Mesothelial cell of epicardium (in vitro differentiated cells): Measurements from ENCODE around the gene TDRKH. TPM values are rescaled to one million over a fixed set of nuclear protein-coding genes. Genes with fewer than 3 reads are reported as not detected.
"Not testable (repeated sequence)": the region's sequence is repeated elsewhere in the genome, so short reads cannot be mapped to it uniquely, and the experiment has no call there.

Experiments
- DNase-seq, 2 experiments: peaks; one replicate each; pipeline ENCODE4 v3.0.0; 2021; ENCODE audit warnings: low spot score in 2 of 2; ENCODE audit not compliant: unreplicated experiment in 2 of 2
- H3K27ac Mint-ChIP-seq: 2 replicates; pipeline ENCODE4 v1.8.0; 2021; ENCODE audit warnings: mixed read lengths
- H3K27me3 Mint-ChIP-seq: 2 replicates; pipeline ENCODE4 v1.8.0; 2021; ENCODE audit warnings: low read depth, mixed read lengths
- H3K36me3 Mint-ChIP-seq: 2 replicates; pipeline ENCODE4 v1.8.0; 2021; ENCODE audit warnings: mixed read lengths
- H3K4me1 Mint-ChIP-seq: 2 replicates; pipeline ENCODE4 v1.8.0; 2021; ENCODE audit warnings: mixed read lengths
- H3K4me3 Mint-ChIP-seq: 2 replicates; pipeline ENCODE4 v1.8.0; 2021; ENCODE audit warnings: mild to moderate bottlenecking, moderate library complexity, mixed read lengths
- H3K9me3 Mint-ChIP-seq: 2 replicates; pipeline ENCODE4 v1.8.0; 2021; ENCODE audit warnings: mixed read lengths
- total RNA-seq: library from RNA; stranded (reverse); gene quantifications from 3 replicates; pipeline ENCODE4 v1.2.1, GENCODE V29; 2021
- TF ChIP-seq, protein P1 (sequence below): fragments of 200-600 bp; sonication (generic); IDR thresholded peaks from one replicate; pipeline ENCODE4 v1.5.0; 2021; ENCODE audit warnings: antibody characterized with exemption; ENCODE audit not compliant: unreplicated experiment

TDRKH gene
- total RNA-seq, 1 donor from 2014 or later = 9.9 TPM

DNA sequence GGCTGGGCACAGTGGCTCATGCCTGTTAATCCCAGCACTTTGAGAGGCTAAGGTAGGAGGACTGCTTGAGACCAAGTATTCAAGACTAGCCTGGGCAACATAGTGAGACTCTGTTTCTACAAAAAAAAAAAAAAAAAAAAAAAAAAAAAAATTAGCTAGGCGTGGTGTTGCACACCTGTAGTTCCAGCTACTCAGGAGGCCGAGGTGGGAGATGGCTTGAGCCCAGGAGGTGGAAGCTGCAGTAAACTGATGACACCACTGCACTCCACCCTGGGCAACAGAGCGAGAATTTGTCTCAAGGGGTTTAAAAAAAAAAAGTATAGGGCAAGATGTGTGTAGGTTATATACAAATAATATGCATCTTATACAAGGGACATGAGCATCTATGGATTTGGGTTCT lies 2.6 kb downstream of the TDRKH start:
- Mint-ChIP-seq H3K9me3 (no peaks in the 10 kb centered on the region), H3K27ac (no peak overlapping the region), H3K4me3 (no peak overlapping the region), H3K27me3 (peaks cover 6% of the 10 kb centered on the region), H3K4me1 (peaks cover 15% of the 10 kb centered on the region), H3K36me3 (no peaks in the 10 kb centered on the region)
- TF ChIP-seq, protein P1, sequence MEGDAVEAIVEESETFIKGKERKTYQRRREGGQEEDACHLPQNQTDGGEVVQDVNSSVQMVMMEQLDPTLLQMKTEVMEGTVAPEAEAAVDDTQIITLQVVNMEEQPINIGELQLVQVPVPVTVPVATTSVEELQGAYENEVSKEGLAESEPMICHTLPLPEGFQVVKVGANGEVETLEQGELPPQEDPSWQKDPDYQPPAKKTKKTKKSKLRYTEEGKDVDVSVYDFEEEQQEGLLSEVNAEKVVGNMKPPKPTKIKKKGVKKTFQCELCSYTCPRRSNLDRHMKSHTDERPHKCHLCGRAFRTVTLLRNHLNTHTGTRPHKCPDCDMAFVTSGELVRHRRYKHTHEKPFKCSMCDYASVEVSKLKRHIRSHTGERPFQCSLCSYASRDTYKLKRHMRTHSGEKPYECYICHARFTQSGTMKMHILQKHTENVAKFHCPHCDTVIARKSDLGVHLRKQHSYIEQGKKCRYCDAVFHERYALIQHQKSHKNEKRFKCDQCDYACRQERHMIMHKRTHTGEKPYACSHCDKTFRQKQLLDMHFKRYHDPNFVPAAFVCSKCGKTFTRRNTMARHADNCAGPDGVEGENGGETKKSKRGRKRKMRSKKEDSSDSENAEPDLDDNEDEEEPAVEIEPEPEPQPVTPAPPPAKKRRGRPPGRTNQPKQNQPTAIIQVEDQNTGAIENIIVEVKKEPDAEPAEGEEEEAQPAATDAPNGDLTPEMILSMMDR = no peak
- DNase-seq = no peak

DNA sequence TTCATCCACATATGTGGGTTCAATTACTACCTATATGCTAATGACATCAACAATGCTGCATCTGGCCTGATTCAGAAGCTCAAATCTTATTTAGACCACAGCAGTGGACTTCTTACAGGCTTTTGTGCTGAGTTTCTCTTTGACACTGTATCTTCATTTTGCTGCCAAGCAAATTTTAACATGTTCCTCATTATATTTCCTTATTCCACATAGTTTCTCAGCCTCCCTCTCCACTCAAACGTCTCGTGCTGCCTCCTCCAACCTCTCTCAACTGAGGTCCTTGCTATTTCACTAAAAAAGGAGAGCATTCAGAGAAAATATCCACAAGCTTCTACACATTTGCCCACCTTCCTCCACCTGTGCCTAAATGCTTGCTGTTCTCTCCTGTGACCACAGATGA lies 6.5 kb downstream of the TDRKH start:
- peaks cover 5% of the 10 kb centered on the region for H3K36me3 Mint-ChIP-seq
- no peaks in the 10 kb centered on the region for H3K27me3 Mint-ChIP-seq
- TF ChIP-seq, protein P1 = no peak
- H3K27ac Mint-ChIP-seq = no peak overlapping the region
- DNase-seq = no peak
- no peak overlapping the region for H3K4me3 Mint-ChIP-seq
- no peaks in the 10 kb centered on the region for H3K4me1 Mint-ChIP-seq
- H3K9me3 Mint-ChIP-seq = no peaks in the 10 kb centered on the region

DNA sequence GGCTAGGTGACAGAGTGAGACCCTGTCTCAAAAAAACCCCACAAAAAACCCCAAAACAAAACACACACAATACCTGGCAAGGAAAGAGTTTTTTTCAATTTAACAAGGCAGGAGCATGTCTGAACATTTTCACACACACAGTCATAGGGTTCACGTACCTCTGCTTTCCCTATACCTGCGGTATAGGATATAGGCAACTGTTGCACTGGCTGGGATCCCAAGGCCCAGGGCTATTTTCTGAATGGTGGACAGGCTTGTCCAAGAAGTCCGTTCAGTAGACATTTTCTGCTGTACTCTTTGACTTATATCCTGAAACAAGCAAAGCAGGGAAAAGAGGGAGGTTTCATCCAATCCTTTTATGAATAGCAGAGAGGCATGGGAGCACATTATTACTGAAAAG lies 7.6 kb downstream of the TDRKH start:
- H3K4me1 Mint-ChIP-seq = no peaks in the 10 kb centered on the region
- H3K4me3 Mint-ChIP-seq = no peak overlapping the region
- H3K27me3 Mint-ChIP-seq = no peaks in the 10 kb centered on the region
- DNase-seq = no peak
- no peaks in the 10 kb centered on the region for H3K9me3 Mint-ChIP-seq
- H3K36me3 Mint-ChIP-seq = peaks cover 11% of the 10 kb centered on the region
- TF ChIP-seq, protein P1 = no peak
- no peak overlapping the region for H3K27ac Mint-ChIP-seq

DNA sequence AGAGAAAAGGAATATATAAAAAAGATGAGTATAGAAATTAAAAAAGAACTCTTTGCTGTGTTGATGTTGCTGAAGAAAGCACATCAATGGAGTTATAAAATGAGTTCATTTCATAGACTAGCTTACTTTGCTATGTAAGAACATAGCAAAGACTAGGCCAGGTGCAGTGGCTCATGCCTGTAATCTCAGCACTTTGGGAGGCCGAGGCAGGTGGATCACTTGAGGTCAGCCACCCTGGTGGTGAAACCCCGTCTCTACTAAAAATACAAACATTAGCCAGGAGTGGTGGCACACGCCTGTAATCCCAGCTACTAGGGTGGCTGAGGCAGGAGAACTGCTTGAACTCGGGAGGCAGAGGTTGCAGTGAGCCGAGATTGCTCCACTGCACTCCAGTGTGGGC lies 8.3 kb downstream of the TDRKH start:
- H3K9me3 Mint-ChIP-seq, DNase-seq, H3K4me1 Mint-ChIP-seq, H3K4me3 Mint-ChIP-seq, H3K27me3 Mint-ChIP-seq, H3K27ac Mint-ChIP-seq: not testable (repeated sequence)
- peaks cover 11% of the 10 kb centered on the region for H3K36me3 Mint-ChIP-seq

DNA sequence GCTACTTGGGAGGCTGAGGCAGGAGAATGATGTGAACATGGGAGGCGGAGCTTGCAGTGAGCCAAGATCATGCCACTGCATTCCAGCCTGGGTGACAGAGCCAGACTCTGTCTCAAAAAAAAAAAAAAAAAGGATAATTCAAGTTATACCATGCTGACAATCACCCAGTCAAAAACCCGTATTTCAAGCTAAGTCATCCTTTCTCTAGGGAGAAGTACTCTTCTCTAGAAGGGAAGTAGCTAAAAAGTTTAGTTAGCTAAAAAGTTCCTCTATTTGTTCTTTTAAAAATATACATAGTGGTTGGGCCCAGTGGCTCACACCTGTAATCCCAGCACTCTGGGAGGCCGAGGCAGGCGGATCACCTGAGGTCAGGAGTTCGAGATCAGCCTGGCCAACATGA lies 9.6 kb downstream of the TDRKH start:
- not testable (repeated sequence) for H3K4me1 Mint-ChIP-seq, H3K4me3 Mint-ChIP-seq, DNase-seq, H3K9me3 Mint-ChIP-seq, H3K27ac Mint-ChIP-seq, H3K27me3 Mint-ChIP-seq
- H3K36me3 Mint-ChIP-seq = peaks cover 17% of the 10 kb centered on the region

DNA sequence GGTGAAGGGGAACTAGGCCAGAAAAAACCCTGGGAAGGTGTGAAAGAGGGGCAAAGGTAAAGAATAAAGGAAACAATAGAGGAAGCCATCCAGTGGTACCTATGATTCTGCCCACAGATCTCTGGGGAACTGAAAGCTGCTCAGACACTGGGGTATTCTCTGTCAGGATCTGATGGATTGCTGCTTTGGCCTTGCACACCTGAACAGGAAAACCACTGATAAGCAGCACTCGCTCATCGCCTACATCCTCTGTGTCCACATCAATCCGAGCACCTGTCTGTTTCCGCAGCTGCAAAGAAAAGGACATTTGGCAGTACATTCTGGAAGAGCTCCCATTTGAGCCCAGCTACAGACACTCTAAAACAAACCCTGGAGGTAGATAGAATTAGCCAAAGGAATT lies 10.4 kb downstream of the TDRKH start:
- Mint-ChIP-seq H3K9me3 (no peaks in the 10 kb centered on the region), H3K27me3 (no peaks in the 10 kb centered on the region), H3K4me1 (no peaks in the 10 kb centered on the region), H3K36me3 (peaks cover 17% of the 10 kb centered on the region), H3K27ac (no peak overlapping the region), H3K4me3 (no peak overlapping the region)
- TF ChIP-seq, protein P1 = no peak
- no peak for DNase-seq

DNA sequence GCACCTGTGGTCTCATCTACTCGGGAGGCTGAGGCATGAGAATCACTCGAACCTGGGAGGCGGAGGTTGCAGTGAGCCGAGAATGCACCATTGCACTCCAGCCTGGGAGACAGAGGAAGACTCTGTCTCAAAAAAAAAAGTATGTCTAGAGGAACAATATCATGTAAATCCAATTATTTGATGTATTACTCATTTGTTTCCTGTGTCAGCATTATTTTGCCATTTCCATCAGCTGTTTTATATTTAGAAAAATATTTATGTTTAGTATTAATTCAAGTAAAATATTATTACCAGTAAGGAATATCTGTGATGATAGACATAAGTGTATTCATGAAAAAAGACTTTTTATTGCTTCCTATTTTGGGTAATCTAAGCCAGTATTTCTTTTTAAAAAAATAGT lies 13.0 kb downstream of the TDRKH start:
- TF ChIP-seq, protein P1 = no peak
- DNase-seq = no peak
- H3K27ac Mint-ChIP-seq = no peak overlapping the region
- H3K36me3 Mint-ChIP-seq = peaks cover 17% of the 10 kb centered on the region
- H3K27me3 Mint-ChIP-seq = no peaks in the 10 kb centered on the region
- no peaks in the 10 kb centered on the region for H3K4me1 Mint-ChIP-seq
- H3K4me3 Mint-ChIP-seq = no peak overlapping the region
- no peaks in the 10 kb centered on the region for H3K9me3 Mint-ChIP-seq
